HG02943 (cell line): Measurements from ENCODE around the gene RSPH10B2.
"Not testable (repeated sequence)": the region's sequence is repeated elsewhere in the genome, so short reads cannot be mapped to it uniquely, and the experiment has no call there.

Experiments
- ATAC-seq: cut with Tn5 transposase; IDR thresholded peaks from one replicate; pipeline ENCODE4 v1.9.1; 2021; ENCODE audit warnings: mild to moderate bottlenecking, low read depth, moderate library complexity; ENCODE audit not compliant: unreplicated experiment

Gene RSPH10B2

DNA sequence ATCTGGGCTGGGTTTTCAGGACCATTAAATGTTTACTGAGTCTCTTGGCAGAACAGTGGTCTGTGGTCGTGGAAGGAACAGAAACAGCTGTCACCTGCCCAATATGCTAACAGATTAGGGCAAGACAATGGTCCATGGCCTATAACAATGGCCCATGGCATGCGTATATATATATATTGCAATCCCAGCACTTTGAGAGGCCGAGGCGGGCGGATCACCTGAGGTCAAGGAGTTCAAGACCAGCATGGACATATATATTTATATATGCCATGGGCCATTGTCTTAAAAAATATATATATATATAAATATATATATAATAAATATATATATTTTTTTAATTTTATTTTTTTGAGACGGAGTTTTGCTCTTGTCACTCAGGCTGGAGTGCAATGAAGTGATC, 27.7 kb downstream of the RSPH10B2 start:
- not testable (repeated sequence) for ATAC-seq

DNA sequence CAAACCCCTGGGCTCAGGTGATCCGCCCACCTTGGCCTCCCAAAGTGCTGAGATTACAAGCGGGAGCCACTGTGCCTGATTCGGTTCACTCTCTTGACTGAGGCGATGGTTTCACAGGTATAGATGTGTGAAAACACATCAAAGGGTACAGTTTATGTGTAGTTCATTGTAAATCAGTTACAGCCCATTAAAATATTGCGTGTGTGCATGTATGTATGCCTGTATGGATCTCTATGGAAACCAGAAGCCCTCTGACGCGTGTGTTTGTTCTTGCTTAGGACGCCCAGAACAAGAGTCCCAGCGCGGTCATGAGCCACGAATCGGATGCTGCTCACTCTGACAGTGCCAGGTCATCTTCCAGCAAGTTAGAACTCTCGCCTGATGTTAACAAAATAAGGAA, 35.5 kb downstream of the RSPH10B2 start:
- ATAC-seq = not testable (repeated sequence)

DNA sequence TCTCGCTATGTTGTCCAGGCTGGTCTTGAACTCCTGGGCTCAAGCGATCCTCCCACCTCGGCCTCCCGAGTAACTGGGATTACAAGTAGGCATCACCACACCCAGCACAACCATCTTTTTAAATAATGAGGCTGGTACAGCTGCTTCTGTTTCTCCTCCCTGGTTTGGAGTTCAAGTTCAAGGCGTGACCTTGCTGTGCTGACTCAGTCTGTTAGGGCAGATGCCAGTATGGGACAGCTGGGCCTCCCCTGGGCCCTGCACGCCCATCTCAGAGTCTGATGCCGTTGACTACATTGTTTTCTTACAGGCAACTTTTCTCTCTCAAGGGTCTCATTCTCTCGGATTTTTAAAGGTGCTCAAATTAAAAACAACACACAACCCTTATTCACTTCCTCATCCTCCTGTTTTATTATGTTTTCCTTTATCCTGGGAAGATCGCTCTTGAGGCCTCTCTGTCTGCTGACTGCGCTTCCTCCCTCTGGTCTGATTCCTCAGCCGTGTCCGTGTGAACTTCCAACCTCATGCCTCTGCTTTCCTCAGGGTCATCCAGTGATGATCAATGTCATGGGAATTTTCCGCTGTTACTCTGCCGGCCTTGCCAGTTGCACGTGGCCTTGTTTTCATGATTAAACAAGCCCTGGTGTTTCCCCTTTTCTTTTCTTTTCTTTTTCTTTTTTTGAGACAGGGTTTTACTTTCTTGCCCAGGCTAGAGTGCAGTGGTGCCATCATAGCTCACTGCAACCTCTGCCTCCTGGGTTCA, 38.4 kb downstream of the RSPH10B2 start:
- ATAC-seq = not testable (repeated sequence)

DNA sequence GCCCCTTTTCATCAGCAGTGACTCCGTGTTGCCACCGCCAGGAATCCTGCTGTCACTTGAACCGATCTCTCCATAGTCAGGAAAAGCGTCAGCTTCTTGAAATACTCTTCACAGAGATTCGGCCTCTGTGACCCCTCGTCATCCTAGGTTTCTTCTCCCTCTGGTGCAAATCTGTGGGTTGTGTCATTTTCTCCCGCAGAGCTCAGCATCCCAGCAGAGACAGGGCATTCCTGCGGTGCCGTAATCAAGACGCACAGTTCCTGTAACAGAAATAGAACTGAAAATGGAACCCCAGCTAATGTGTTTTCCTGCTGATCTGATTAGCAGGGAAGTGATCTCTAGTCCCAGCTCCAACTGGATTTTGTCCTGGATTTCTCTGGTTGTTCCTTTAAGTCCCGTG, 40.4 kb downstream of the RSPH10B2 start:
- ATAC-seq = not testable (repeated sequence)

DNA sequence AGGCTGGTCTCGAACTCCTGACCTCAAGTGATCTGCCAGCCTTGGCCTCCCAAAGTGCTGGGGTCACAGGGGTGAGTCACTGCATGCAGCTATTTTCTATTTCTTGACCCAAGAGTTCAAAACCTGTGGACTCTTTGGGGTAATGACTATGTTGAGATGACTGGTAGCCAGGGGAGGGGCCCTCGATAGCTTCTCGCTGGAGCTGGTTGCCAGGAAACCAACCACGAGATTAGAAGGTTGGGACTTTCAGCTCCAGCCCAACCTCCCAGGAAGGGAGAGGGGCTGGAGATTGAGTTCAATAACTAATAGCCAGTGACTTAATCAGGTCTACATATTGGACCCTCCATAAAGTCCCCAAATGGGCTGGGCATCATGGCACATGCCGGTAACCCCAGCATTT, 43.3 kb downstream of the RSPH10B2 start:
- ATAC-seq = not testable (repeated sequence)

DNA sequence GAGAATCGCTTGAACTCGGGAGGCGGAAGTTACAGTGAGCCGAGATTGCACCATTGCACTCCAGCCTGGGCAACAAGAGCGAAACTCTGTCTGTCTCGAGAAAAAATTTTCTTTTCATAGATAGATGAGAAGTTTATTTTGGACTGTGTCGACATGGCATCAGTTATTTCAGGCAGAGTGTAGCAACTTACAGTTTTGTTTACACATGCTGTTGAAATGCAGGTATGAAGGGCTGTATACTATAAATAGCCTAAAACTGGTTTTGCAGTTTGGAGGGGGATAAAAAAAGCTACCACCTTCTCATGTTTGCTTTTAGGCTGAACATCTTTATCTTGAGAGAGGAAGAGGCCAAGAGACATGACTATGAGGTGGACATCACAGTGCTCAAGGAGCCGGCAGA, 44.1 kb downstream of the RSPH10B2 start:
- not testable (repeated sequence) for ATAC-seq

DNA sequence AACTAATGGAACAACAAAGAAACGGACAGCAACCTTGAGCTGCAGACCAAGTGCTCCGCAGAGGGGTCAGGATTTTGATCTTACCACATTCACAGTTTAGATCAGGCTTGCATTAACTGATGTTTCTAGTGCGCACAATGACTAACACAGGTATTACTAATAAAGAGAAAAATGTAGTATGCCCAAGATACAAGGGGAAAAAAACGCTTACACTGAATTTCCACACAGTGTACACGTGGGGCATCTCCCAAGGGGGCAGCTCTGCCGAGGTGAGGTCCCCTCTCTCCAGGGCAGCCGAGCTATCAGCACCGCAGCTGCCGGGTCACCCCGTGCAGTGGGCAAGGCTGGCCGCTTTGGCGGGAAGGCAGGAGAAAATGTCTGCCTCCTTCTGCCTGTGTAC, 46.0 kb downstream of the RSPH10B2 start:
- not testable (repeated sequence) for ATAC-seq

DNA sequence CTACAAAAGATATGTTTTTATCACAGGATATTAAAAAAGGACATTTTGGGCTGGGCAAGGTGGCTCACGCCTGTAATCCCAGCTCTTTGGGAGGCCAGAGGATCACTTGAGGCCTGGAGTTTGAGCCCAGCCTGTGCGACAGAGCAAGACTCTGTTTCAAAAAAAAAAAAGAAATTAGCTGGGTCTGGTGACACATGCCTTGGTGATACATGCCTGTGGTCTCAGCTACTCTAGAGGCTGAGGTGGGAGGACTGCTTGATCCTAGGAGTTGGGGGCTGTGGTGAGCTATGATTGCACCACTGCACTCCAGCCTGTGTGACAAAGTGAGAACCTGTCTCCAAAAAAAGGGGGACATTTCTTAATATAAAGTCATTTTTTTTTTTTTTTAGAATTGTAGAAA, 46.4 kb downstream of the RSPH10B2 start:
- ATAC-seq = not testable (repeated sequence)

DNA sequence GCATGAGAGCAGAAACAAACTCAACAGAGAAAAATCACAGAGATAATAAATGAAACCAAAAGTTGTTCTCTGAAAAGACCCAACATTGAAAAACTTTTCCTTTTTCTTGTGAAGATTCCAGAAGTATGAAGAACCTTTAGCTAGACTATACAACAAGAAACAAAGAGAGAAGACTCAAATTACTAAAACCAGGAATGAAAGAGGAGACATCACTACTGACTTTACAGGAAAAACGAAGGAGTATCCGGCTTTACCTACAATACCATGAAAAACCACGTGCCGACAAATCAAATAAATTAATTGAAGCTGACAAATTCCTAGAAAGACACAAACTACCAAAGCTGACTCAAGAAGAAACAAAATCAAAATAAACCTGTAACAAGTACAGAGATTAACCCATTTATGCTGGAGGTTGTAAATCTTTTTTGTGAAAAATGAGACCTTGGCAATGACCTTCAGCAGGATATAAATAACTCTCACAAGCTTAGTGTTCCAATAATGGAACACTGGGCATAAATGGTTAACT, 53.6 kb downstream of the RSPH10B2 start:
- ATAC-seq = not testable (repeated sequence)

DNA sequence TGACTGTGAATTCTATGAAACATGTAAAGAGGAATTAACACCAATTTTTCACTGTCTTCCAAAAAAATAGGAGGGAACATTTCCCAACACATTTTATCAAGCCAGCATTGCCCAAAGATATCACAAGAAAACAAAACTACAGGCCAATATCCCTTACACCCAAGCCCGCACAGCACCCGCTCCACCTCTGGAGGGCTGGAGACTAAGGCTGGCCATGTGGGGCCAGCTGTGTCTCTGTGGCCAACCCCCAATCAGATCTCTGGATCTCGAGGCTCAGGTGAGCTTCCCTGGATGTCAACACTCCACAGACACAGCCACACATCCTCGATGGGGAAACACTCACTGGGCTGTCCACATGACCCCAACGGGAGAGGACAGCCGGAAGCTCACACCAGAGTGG, 54.1 kb downstream of the RSPH10B2 start:
- not testable (repeated sequence) for ATAC-seq

DNA sequence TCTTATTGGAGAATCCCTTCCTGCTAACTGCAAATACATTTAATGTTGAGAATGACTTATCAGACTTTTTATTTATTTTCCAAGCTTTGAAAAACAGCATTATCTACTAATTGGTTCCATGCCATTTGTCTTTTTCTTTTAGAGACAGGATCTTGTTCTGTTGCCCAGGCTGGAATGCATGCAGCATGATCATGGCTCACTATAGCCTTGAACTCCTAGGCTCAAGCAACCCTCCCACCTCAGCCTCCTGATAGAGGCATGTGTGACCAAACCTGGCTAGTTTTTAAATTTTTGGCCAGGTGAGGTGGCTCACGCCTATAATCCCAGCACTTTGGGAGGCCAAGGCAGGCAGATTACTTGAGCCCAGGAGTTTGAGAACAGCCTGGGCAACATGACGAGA, 59.1 kb downstream of the RSPH10B2 start:
- not testable (repeated sequence) for ATAC-seq

DNA sequence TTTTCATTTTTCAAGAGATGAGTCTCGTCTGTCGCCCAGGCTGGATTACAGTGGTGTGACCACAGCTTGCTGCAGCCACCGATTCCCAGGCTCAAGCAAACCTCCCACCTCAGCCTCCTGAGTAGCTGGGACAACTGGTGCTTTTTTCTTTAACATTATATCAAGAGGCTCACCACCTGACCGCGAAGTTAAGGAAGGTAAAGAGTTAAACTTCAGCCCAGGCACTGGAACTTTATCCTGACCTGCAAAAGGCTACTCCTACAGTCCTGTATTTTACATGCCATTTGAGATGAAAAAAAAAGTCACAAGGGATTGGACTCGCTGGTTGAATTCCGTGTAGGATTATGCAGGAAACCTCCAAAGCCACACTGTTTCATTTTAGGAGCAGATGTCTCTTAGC, 61.6 kb downstream of the RSPH10B2 start:
- not testable (repeated sequence) for ATAC-seq

DNA sequence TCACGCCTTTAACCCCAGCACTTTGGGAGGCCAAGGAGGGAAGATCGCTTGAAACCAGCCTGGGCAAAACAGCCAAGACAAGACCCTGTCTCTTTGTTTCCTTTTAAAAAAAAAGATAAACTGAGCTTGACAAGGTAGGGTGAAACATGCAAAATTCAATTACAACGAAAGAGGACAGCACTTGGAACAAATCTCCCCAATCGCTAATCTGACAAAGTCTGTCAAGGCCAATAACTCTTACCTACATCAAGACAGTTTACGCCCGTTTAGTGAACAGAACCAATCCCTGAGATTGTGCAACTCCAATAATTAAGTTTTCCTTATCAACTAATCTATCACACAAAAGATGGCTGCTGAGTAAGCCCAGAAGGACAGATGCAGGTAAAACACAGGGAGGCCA, 67.7 kb downstream of the RSPH10B2 start:
- ATAC-seq = not testable (repeated sequence)

DNA sequence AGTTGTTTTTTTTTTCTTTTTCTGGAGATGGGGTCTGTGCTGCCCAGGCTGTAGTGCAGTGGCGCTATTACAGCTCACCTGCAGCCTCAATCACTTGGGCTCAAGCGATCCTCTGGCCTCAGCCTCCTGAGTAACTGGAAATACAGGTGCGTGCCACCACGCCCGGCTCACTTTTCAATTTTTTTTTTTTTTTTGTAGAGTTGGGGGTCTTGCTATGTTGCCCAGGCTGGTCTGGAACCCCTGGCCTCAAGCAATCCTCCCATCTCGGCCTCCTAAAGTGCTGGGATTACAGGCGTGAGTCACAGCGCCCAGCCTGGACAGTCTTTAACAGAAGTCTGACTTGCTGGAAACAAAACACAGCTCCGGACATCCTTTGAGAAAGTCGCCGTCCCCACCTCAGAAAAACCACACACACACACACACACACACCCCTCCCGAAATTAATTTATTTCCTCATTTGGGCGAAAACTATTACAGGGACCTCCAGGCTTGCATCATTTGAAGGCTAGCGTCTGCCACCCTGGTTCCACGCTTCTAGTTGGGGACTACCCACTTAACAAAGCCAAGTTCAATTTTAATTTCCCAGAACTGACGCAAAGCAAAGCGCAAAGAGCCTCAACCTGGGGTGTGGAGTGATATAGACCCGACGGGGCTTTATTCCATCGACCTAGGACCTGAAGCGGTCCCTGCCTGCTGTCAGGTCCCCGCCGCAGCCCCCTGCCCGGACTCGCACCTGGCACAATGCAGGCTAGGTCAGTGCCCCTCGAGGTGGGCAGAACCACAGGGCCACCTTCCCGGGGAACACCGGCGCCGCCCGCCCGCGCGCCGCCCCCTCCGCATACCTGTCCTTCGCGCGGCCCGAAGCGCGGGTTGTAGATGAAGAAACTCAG, 71.6 kb downstream of the RSPH10B2 start:
- ATAC-seq = peak; percentile 44

DNA sequence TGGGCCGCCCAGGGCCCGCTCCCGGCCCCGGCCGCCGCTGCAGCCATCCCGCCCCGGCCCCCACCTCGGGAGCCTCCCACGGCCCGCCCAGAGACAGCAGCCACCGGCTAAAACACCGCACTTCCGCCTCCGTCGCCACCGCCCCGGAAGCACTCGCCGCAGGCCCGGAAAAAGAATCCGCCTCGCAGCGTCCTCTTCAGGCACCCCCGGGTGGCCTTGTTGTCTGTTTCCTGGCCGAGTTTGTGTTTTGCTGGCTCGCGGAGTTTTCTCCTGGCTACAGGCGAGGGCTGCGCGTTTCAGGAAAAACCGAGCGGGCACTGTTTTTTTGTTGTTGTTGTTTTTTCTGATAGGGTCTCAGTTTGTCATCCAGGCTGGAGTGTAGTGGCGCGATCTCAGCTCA, 72.2 kb downstream of the RSPH10B2 start, which contains the start of gene CCZ1B:
Gene CCZ1B (minus strand): TSS at position 125 of the 400 bp plus-strand sequence. CDS start 78 bp downstream, at position 47.
- peak; percentile 97 for ATAC-seq

DNA sequence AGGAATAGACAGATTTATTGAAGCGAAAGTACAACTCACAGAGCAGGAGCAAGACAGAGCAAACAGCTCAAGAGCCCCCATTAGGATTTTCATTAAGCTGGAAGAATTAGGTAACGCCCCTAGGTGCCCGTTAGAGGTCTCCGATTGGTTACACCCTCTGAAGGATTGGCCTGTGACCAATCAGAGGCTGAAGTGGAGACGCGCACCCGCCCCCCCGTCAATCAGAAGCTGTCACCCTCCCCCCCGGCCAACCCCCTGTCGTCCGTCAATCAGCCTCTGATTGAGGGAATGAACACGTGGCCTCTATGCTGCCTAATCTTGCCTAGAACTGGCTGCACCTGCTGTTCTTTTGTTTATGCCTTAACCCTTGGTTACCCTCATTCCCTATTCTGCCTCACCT, 73.3 kb downstream of the RSPH10B2 start:
- not testable (repeated sequence) for ATAC-seq

DNA sequence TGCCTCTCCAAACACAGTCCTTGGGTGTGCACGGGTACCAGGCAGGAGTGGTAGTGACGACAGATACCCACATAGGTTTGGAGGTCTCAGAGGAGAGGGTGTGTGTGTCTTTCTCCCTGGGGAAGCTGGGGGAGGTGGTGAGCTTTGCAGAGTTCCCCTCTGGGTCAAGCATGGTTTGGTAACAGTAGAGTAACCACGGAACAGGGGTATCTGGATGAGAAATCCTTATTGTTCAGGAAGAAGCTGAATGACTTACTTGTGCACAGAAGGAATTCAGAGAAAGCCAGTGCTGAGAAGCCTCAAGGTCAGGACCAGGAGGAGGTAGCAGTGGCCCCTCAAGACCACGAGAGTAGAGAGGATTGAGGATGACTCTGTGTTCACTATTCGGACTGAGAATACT, 75.7 kb downstream of the RSPH10B2 start:
- ATAC-seq = not testable (repeated sequence)

DNA sequence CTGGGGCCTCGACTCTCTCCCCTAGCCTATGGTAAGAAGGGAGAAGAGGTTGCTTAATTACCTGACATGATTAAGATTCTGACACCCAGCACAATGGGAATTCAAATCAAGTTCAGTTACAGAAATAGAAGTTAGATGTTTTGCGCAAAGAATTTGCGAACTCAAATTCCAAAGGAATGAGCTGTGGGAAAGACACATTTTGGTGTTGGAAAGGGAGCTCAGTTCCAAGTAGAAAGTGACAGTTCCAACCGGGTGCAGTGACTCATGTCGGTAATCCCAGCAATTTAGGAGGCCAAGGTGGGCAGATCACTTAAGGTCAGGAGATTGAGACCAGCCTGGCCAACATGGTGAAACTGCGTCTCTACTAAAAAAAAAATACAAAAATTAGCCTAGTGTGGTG, 76.1 kb downstream of the RSPH10B2 start:
- not testable (repeated sequence) for ATAC-seq

DNA sequence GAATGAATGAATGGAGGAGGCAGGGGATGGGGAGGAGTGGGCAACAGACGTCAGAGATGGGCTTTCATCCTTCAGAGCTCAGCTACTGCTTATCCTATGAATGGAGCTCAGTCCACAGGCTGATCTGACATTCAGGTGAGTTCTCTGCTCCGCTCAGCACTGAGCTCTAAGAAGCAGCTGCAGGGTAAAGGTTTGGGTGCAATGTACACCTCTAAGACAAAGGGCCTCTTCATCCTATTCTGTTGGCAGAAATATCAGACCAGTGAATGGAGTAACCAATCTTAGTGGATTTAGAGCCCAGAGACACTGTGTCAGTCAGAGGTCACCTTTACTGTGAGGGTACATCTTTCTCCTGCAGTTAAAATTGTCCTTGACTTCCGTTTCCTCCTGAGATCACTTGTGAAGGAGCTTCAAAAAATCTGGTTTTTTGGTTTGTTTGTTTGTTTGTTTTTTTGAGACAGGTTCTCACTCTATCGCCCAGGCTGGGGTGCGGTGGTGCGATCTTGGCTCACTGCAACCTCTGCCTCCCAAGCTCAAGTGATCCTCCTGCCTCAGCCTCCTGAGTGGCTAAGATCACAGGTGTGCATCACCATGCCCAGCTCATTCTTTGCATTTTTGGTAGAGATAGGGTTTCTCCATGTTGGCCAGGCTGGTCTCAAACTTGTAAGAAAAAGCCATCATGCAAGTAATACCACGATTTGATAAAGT, 77.3 kb downstream of the RSPH10B2 start:
- ATAC-seq = no peak

DNA sequence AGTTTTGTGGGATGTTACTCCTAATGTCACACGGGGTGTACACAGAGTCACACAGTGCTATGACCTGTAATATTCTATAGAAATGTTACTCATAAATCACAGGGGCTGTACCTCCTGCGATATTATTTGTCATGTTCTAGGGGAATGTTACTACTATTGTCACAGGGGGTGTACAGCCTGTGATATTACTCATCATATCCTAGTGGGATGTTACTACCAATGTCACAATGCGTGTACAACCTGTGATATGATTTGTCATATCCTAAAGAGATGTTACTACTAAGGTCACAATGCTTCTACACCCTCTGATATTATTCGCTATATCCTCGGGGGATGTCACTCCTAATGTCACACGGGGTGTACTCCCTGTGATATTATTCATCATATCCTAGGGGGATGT, 79.7 kb downstream of the RSPH10B2 start:
- ATAC-seq = no peak
